ENCODE results near the gene CEP89. TPM values are rescaled to one million over a fixed set of nuclear protein-coding genes. Genes with fewer than 3 reads are reported as not detected.
"Not testable (repeated sequence)": the region's sequence is repeated elsewhere in the genome, so short reads cannot be mapped to it uniquely, and the experiment has no call there.

The CEP89 gene
- total RNA-seq, 2 donors from 2014 or later, result 35.6 to 40.4 TPM

- Histone ChIP-seq H3K4me1 (ENCODE audit: control insufficient read depth, insufficient read depth, low read length) (no peaks in the 10 kb centered on the region), H3K9ac (ENCODE audit: extremely low read depth, low read length, poor library complexity, severe bottlenecking) (no peak overlapping the region), H3K27ac (ENCODE audit: low read depth, low read length) (no peak overlapping the region), H3K4me3 (ENCODE audit: low read length) (no peak overlapping the region), H3K36me3 (ENCODE audit: control insufficient read depth, insufficient read depth, low read length) (no peaks in the 10 kb centered on the region), H3K27me3 (ENCODE audit: control insufficient read depth, insufficient read depth, low read length, poor library complexity, severe bottlenecking) (no peaks in the 10 kb centered on the region), H3K9me3 (ENCODE audit: control insufficient read depth, low read length) (no peaks in the 10 kb centered on the region)
- WGBS, 2 experiments (ENCODE audit: insufficient coverage in 1 of 2, insufficient read length in 1 of 2), result 95 to 100% methylated on average over 1 to 7 of the region's 7 CpGs
- no peak for DNase-seq
- Mint-ChIP-seq H3K4me3 (no peak overlapping the region), H3K9me3 (peaks cover 11% of the 10 kb centered on the region), H3K4me1 (no peaks in the 10 kb centered on the region), H3K36me3 (ENCODE audit: low read depth) (no peaks in the 10 kb centered on the region), H3K27me3 (ENCODE audit: insufficient read depth) (no peaks in the 10 kb centered on the region), H3K27ac (no peak overlapping the region)
- TF ChIP-seq CTCF (conservative IDR thresholded peaks at IDR 0.05), result no peak
Measured at GRCh38 chr19:32837531-32837930, 134.2 kb downstream of the CEP89 start.

GRCh38 chr19:32833388-32833787, 138.4 kb downstream of the CEP89 start:
- not testable (repeated sequence) for H3K4me1 Mint-ChIP-seq; H3K9me3 Mint-ChIP-seq; H3K36me3 Mint-ChIP-seq (ENCODE audit: low read depth); H3K4me3 Mint-ChIP-seq; H3K4me1 ChIP-seq (ENCODE audit: control insufficient read depth, insufficient read depth, low read length); H3K27me3 Mint-ChIP-seq (ENCODE audit: insufficient read depth); H3K4me3 ChIP-seq (ENCODE audit: low read length); H3K27me3 ChIP-seq (ENCODE audit: control insufficient read depth, insufficient read depth, low read length, poor library complexity, severe bottlenecking); DNase-seq; H3K27ac ChIP-seq (ENCODE audit: low read depth, low read length); H3K9ac ChIP-seq (ENCODE audit: extremely low read depth, low read length, poor library complexity, severe bottlenecking); H3K36me3 ChIP-seq (ENCODE audit: control insufficient read depth, insufficient read depth, low read length); H3K27ac Mint-ChIP-seq
- H3K9me3 ChIP-seq (ENCODE audit: control insufficient read depth, low read length), result peaks cover 13% of the 10 kb centered on the region
- WGBS, 2 experiments (ENCODE audit: insufficient coverage in 1 of 2, insufficient read length in 1 of 2), result 95% methylated on average over 7 of the region's 7 CpGs; no CpG with 5 or more reads in 1 of the 2 experiments

- H3K9me3 ChIP-seq (ENCODE audit: control insufficient read depth, low read length), result peaks cover 13% of the 10 kb centered on the region
- DNase-seq; H3K27ac Mint-ChIP-seq; H3K4me3 Mint-ChIP-seq; H3K27me3 Mint-ChIP-seq (ENCODE audit: insufficient read depth); H3K36me3 ChIP-seq (ENCODE audit: control insufficient read depth, insufficient read depth, low read length); H3K9me3 Mint-ChIP-seq; H3K27me3 ChIP-seq (ENCODE audit: control insufficient read depth, insufficient read depth, low read length, poor library complexity, severe bottlenecking); H3K4me3 ChIP-seq (ENCODE audit: low read length); H3K4me1 ChIP-seq (ENCODE audit: control insufficient read depth, insufficient read depth, low read length); H3K36me3 Mint-ChIP-seq (ENCODE audit: low read depth); H3K27ac ChIP-seq (ENCODE audit: low read depth, low read length); H3K9ac ChIP-seq (ENCODE audit: extremely low read depth, low read length, poor library complexity, severe bottlenecking): not testable (repeated sequence)
- peaks cover 11% of the 10 kb centered on the region for H3K4me1 Mint-ChIP-seq
- 90 to 100% methylated on average over 3 to 7 of the region's 7 CpGs for WGBS, 2 experiments (ENCODE audit: insufficient coverage in 1 of 2, insufficient read length in 1 of 2)
Measured at GRCh38 chr19:32832825-32833224, 138.9 kb downstream of the CEP89 start.

- WGBS, 2 experiments (ENCODE audit: insufficient coverage in 1 of 2, insufficient read length in 1 of 2), result 77 to 94% methylated on average over 6 to 12 of the region's 12 CpGs
- not testable (repeated sequence) for H3K27me3 Mint-ChIP-seq (ENCODE audit: insufficient read depth); H3K4me3 ChIP-seq (ENCODE audit: low read length); H3K9ac ChIP-seq (ENCODE audit: extremely low read depth, low read length, poor library complexity, severe bottlenecking); H3K36me3 Mint-ChIP-seq (ENCODE audit: low read depth); H3K4me1 ChIP-seq (ENCODE audit: control insufficient read depth, insufficient read depth, low read length); H3K4me3 Mint-ChIP-seq; DNase-seq; H3K27ac Mint-ChIP-seq; H3K27ac ChIP-seq (ENCODE audit: low read depth, low read length); H3K27me3 ChIP-seq (ENCODE audit: control insufficient read depth, insufficient read depth, low read length, poor library complexity, severe bottlenecking); H3K9me3 Mint-ChIP-seq; H3K36me3 ChIP-seq (ENCODE audit: control insufficient read depth, insufficient read depth, low read length)
- peaks cover 12% of the 10 kb centered on the region for H3K4me1 Mint-ChIP-seq
- H3K9me3 ChIP-seq (ENCODE audit: control insufficient read depth, low read length), result peaks cover 15% of the 10 kb centered on the region
Measured at GRCh38 chr19:32832094-32832493, 139.7 kb downstream of the CEP89 start.
